ENCODE results near the gene ZNF76. TPM values are rescaled to one million over a fixed set of nuclear protein-coding genes. Genes with fewer than 3 reads are reported as not detected.

ZNF76 gene
- polyA plus RNA-seq, 1 donor from 2014 or later, result 26.3 TPM

DNA sequence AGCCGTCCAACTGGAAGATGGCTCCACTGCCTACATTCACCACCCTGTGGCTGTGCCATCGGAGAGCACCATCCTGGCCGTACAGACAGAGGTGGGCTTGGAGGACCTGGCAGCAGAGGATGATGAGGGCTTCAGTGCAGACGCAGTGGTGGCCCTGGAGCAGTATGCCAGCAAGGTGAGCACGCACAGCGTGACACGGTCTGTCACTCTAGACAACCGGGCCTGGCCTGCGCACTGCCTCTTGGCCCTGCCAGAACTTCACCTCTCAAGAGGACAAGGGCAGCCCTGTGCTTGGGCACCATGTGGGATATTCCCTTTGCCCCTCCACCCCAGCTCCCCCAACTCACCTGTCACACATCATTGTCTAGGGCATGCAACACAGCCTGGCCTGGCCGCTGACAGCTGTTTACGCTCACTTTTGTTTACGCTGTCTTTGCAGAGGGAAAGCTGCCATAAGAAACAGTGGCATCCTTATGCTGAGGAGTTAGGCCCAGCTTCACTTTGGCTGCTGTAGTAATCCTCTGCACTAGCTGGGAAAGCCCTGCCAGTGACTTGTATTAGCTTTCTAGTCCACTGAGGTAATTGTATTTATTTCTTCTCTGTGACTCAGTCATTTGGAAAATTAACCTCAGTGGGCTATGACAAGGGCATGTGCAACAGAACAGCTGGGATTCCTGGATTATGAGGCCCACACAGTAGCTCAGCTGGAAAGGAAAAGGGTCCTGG, 28.3 kb downstream of the ZNF76 start:
- no peaks in the 10 kb centered on the region for H3K9me2 ChIP-seq (ENCODE audit: insufficient read depth, low read length)
- no peak overlapping the region for H2AFZ ChIP-seq (ENCODE audit: low read depth, low read length)
- no peak overlapping the region for H3K9ac ChIP-seq (ENCODE audit: low read length)
- peaks cover 14% of the 10 kb centered on the region for H3K36me3 ChIP-seq (ENCODE audit: insufficient read depth, low read length)
- no peak overlapping the region for H3K27ac ChIP-seq (ENCODE audit: low read length)
- no peaks in the 10 kb centered on the region for H3K9me3 ChIP-seq (ENCODE audit: low read length)
- H3K79me2 ChIP-seq (replicated peaks; ENCODE audit: insufficient read depth, low read length), result no peaks in the 10 kb centered on the region
- H3K4me2 ChIP-seq (ENCODE audit: low read length), result no peak overlapping the region
- H3K4me3 ChIP-seq (ENCODE audit: low read length), result no peak overlapping the region
- H3K27me3 ChIP-seq (ENCODE audit: insufficient read depth, low read depth, low read length), result no peaks in the 10 kb centered on the region
- no peaks in the 10 kb centered on the region for H4K20me1 ChIP-seq (ENCODE audit: insufficient read depth)
- TF ChIP-seq, protein P1, sequence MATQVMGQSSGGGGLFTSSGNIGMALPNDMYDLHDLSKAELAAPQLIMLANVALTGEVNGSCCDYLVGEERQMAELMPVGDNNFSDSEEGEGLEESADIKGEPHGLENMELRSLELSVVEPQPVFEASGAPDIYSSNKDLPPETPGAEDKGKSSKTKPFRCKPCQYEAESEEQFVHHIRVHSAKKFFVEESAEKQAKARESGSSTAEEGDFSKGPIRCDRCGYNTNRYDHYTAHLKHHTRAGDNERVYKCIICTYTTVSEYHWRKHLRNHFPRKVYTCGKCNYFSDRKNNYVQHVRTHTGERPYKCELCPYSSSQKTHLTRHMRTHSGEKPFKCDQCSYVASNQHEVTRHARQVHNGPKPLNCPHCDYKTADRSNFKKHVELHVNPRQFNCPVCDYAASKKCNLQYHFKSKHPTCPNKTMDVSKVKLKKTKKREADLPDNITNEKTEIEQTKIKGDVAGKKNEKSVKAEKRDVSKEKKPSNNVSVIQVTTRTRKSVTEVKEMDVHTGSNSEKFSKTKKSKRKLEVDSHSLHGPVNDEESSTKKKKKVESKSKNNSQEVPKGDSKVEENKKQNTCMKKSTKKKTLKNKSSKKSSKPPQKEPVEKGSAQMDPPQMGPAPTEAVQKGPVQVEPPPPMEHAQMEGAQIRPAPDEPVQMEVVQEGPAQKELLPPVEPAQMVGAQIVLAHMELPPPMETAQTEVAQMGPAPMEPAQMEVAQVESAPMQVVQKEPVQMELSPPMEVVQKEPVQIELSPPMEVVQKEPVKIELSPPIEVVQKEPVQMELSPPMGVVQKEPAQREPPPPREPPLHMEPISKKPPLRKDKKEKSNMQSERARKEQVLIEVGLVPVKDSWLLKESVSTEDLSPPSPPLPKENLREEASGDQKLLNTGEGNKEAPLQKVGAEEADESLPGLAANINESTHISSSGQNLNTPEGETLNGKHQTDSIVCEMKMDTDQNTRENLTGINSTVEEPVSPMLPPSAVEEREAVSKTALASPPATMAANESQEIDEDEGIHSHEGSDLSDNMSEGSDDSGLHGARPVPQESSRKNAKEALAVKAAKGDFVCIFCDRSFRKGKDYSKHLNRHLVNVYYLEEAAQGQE (IDR thresholded peaks at IDR 0.05; ENCODE audit: borderline replicate concordance), result no peak
- TF ChIP-seq, protein P2, sequence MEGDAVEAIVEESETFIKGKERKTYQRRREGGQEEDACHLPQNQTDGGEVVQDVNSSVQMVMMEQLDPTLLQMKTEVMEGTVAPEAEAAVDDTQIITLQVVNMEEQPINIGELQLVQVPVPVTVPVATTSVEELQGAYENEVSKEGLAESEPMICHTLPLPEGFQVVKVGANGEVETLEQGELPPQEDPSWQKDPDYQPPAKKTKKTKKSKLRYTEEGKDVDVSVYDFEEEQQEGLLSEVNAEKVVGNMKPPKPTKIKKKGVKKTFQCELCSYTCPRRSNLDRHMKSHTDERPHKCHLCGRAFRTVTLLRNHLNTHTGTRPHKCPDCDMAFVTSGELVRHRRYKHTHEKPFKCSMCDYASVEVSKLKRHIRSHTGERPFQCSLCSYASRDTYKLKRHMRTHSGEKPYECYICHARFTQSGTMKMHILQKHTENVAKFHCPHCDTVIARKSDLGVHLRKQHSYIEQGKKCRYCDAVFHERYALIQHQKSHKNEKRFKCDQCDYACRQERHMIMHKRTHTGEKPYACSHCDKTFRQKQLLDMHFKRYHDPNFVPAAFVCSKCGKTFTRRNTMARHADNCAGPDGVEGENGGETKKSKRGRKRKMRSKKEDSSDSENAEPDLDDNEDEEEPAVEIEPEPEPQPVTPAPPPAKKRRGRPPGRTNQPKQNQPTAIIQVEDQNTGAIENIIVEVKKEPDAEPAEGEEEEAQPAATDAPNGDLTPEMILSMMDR (IDR thresholded peaks at IDR 0.05; ENCODE audit: poor library complexity, severe bottlenecking), result no peak
- TF ChIP-seq TAF1 (IDR thresholded peaks at IDR 0.05; ENCODE audit: low read depth), result no peak
- no peak for TF ChIP-seq RAD21 (conservative IDR thresholded peaks at IDR 0.05)
- no peak for TF ChIP-seq POLR2AphosphoS5 (IDR thresholded peaks at IDR 0.05)
- TF ChIP-seq MXI1 (conservative IDR thresholded peaks at IDR 0.05; ENCODE audit: poor library complexity, severe bottlenecking), result no peak
- TF ChIP-seq SMC3 (conservative IDR thresholded peaks at IDR 0.05; ENCODE audit: poor library complexity), result no peak
- TF ChIP-seq EZH2 (IDR thresholded peaks at IDR 0.05; ENCODE audit: borderline replicate concordance, insufficient read depth, low read length, poor library complexity, severe bottlenecking), result no peak
- TF ChIP-seq EP300 (conservative IDR thresholded peaks at IDR 0.05; ENCODE audit: poor library complexity, severe bottlenecking), result no peak
- no peaks in the 10 kb centered on the region for H3F3A ChIP-seq (ENCODE audit: insufficient read depth, low read length, poor library complexity, severe bottlenecking)

DNA sequence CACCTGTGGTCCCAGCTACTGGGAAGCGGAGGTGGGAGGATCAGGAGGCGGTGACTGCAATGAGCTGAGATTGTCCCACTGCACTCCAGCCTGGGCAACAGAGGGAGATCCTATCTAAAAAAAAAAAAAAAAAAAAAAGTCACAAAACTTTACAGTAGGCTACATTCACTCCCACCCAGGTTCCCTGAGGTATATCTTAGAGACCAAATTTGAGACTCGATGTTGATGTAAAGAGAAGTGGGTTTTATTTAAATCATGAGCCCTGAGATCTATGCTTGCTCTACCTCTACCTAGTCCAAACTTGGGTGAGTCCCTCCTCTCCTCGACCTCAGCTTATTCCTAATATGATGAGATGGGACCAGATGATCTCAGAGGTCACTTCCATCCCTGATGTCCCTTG, 29.3 kb downstream of the ZNF76 start:
- peaks cover 6% of the 10 kb centered on the region for H3K36me3 ChIP-seq (ENCODE audit: insufficient read depth, low read length)
- TF ChIP-seq SMC3 (conservative IDR thresholded peaks at IDR 0.05; ENCODE audit: poor library complexity), result no peak
- TF ChIP-seq, protein P1 (IDR thresholded peaks at IDR 0.05; ENCODE audit: borderline replicate concordance), result no peak
- TF ChIP-seq EZH2 (IDR thresholded peaks at IDR 0.05; ENCODE audit: borderline replicate concordance, insufficient read depth, low read length, poor library complexity, severe bottlenecking), result no peak
- TF ChIP-seq, protein P2 (IDR thresholded peaks at IDR 0.05; ENCODE audit: poor library complexity, severe bottlenecking), result no peak
- no peak for TF ChIP-seq RAD21 (conservative IDR thresholded peaks at IDR 0.05)
- TF ChIP-seq TAF1 (IDR thresholded peaks at IDR 0.05; ENCODE audit: low read depth), result no peak
- no peak for TF ChIP-seq EP300 (conservative IDR thresholded peaks at IDR 0.05; ENCODE audit: poor library complexity, severe bottlenecking)
- no peak for TF ChIP-seq POLR2AphosphoS5 (IDR thresholded peaks at IDR 0.05)
- no peak for TF ChIP-seq MXI1 (conservative IDR thresholded peaks at IDR 0.05; ENCODE audit: poor library complexity, severe bottlenecking)
- no peaks in the 10 kb centered on the region for H3K79me2 ChIP-seq (replicated peaks; ENCODE audit: insufficient read depth, low read length)
- H3F3A ChIP-seq (ENCODE audit: insufficient read depth, low read length, poor library complexity, severe bottlenecking), result no peaks in the 10 kb centered on the region
- no peak overlapping the region for H3K9ac ChIP-seq (ENCODE audit: low read length)
- no peaks in the 10 kb centered on the region for H3K27me3 ChIP-seq (ENCODE audit: insufficient read depth, low read depth, low read length)
- no peak overlapping the region for H3K27ac ChIP-seq (ENCODE audit: low read length)
- H3K4me3 ChIP-seq (ENCODE audit: low read length), result no peak overlapping the region
- H3K9me3 ChIP-seq (ENCODE audit: low read length), result no peaks in the 10 kb centered on the region
- H2AFZ ChIP-seq (ENCODE audit: low read depth, low read length), result no peak overlapping the region
- no peaks in the 10 kb centered on the region for H4K20me1 ChIP-seq (ENCODE audit: insufficient read depth)
- no peak overlapping the region for H3K4me2 ChIP-seq (ENCODE audit: low read length)
- no peaks in the 10 kb centered on the region for H3K9me2 ChIP-seq (ENCODE audit: insufficient read depth, low read length)
